ENCODE data around the gene AGRP.
"Not testable (repeated sequence)": the region's sequence is repeated elsewhere in the genome, so short reads cannot be mapped to it uniquely, and the experiment has no call there.

Gene AGRP

DNA sequence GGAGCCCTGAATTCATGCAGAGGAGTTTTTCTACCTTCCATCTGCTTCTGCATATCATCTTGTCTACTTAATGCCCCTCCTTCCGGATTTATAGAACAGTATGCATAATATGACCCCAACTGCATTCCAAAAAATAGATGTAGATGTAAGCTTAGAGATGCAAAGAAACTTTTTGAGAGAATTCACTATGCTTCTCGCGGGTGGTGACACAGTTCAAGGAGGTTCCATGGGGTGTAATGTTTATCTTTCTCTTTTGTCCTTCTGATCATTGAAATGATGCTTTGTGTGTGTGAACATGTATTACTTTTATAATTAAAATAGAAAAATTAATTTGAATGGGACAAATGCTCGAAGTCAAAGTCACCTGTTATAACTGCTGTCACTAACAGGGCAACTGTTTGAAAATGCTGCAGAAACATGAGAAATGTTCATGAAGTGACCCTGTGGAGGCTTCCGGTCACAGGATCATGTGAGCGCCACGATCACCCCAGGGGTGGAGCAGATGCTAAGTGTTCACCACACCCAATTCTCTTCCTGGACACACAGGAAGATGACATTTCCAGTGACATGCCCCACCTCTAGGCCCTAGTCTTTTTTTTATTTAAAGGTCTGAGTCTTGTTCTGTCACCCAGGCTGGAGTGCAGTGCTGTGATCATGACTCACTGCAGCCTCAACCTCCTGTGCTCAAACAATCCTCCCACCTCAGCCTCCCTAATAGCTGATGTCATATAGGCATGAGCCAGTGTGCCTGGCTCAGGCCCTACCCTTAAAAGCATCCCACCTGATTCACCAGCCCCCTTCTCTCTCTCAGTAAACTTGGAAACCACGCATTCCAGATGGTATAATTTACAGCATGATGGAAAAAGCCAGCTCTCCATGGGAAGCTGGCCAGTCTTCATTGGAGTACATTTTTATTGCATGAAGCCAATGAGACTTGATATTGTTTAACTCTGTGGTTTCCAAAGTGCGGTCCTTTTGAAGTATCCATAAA is 21.0 kb upstream of the AGRP start:
- no peak for DNase-seq

DNA sequence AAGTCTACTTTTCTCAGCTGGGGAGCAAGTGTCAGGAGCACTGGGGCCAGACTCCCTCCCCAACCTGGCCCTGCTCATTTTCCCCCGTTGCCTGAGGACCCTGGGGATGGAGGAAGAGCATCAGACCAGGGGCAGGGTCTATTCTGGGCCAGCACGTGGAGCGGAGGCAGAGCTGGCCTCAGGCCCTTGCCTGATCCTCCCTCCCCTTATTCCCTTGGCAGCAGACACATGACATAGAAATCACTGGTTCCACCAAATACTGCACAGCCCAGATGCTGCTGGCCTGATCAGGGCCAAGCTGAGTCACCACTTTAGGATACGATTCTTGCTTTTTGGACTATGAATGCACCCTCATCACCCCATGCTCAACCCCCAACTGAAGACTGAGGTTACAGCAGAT is 15.8 kb upstream of the AGRP start:
- DNase-seq = no peak

DNA sequence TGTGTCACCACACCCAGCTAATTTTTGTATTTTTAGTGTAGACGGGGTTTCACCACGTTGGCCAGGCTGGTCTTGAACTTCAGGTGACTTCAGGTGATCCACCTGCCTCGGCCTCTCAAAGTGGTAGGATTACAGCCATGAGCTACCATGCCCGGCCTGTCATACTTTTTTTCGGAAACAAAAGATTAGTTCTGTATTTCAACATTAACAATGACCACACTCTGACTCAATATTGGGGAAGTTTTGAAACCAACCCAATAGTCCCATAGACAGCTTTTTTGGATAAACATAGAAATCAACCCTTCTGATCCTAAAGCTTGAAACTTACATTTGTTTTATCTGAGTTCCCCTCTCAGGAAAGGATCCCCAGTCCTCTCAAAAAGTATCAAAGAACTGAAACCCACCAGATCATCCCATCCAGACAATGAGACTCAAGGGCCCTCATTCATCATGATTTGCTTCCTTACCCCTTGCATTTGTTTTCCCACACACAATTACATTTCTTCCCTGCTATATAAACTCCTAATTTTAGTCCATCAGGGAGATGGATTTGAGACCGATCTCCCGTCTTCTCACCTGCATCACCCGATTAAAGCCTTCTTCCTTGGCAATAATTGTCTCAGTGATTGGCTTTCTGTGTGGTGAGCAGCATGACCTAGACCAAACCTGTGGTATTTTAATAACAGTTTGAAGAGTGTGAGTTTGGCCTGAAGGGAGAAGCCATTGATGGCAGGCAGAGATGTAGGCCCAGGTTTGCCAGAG is 7.2 kb upstream of the AGRP start:
- DNase-seq = no peak

DNA sequence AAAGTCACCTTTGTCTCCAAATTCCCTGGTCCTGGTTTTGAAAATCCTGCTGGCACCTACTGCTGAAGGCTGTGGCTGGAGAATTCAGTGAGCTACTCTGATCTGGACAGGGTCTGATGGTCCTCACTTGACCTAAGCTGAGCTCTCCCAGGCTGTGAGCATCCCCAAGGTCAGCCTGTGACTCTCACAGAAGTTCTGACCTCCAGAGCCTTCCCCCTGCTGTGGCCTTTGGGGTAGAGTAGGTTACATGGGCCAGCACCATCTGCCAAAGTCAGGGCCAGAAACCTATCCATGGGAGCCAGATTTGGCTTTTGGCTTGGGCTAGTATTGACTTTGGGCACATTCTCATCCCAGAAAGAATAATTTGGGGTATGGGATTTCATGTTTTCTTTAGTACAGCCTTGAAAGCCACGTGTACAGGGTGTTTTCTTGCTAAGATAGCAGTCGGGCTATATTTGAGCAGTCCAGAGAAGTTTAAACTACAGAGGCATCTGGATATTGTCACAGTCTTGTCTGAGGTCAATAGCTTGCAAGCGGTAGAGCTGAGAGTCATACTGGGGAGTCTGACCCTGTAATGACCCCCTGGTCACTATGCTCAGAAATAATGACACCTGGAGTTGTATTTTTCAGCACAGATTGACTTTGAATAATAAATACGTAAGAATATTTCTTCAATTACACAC is 6.2 kb upstream of the AGRP start:
- no peak for DNase-seq

DNA sequence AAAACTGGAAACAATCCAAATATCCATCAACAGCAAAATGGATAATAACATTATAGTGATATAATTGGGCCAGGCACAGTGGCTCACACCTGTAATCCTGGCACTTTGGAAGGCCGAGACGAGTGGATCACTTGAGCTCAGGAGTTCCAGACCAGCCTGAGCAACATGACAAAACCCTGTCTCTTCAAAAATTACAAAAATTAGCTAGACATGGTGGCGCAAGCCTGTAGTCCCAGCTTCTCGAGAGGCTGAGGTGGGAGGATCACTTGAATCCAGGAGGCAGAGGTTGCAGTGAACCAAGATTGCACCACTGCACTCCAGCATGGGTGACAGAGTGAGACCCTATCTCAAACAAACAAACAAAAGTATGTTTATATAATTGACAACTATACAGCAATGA is 4.2 kb upstream of the AGRP start:
- not testable (repeated sequence) for DNase-seq

DNA sequence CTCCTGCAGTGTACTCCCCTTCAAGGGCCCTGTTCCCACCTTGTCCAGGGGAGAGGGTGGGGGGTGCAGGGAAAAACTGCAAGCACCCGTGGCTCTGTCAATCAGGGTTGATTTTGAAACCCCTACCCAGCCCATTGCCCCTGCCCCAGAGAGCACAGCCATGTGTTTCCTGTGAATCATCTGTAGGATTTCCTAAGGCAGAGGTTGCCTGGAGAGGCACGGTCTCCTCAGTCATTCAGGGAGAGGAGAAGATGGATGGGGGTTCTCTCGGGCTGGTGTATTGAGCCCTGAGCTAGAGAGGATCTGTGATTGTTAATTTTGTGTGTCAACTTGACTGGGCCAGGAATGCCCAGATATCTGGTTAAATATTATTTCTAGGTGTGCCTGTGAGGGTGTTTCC is 3.5 kb upstream of the AGRP start:
- no peak for DNase-seq

DNA sequence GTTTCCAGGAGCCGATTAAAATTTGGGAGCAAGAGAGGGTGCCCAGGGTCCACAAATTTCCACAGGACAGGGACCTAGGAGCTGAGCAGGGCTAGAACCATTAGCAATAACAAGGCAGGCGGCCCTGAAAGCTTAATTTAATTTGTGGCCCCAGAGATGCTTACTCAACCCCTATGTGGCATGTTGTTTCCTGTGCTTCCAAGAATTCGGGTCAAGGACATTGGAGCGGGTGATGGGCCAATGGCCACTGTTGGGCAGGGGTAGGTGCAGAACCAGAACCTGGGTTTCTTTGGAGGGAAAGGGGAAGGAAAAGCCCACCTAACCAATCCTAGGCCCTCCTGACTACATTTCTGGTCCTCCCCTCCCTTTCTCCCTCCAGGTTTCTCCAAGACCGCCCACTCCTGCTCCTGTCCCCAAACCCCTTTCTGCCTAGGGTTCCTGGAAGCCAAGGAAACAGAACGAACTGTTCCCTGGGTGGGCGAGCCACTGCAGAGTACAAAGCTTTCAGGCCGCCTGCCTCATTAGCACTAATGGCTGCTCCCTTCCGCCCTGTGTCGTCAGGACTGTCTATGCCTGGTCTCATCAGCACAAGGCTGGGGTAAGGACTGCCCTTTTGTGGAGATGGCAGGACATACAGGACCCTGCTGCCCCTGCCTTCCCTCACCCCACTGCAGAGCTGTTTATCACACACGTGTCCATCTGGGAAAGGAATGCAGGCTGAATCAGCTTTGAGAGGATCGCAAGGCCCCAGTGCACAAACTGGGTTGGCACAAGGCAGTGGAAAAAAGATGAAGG is 581 bp upstream of the AGRP start:
- no peak for DNase-seq

DNA sequence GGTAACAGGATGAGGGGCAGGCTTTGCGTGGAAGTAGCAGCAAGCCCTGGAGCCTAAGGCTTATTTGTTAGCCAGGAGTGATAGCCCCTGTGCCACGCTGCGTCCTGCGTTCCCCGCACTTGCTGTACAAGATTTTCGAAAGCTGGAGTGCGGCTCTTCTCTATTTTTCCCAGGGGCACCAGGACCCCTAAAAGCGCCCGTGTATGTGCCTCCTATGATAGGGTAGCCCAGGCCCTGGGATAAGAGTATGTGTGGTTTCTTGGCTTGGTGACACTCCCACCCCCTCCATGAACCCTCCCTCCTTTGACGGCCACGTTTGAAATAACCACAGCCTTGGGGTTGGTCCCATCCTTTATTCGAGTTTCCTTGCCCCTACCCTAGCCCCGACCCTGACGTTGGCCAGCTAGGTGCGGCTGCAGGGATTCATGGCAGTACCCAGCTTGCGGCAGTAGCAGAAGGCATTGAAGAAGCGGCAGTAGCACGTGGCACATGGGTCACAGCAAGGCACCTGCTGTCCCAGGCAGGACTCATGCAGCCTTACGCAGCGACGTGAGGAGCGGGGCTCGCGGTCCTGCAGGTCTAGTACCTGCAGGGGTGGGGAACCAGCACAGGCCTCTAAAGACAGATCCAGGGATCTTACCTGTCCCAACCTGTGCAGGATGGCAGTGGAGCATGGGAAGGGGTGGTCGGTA is 968 bp downstream of the AGRP start:
- DNase-seq = no peak

DNA sequence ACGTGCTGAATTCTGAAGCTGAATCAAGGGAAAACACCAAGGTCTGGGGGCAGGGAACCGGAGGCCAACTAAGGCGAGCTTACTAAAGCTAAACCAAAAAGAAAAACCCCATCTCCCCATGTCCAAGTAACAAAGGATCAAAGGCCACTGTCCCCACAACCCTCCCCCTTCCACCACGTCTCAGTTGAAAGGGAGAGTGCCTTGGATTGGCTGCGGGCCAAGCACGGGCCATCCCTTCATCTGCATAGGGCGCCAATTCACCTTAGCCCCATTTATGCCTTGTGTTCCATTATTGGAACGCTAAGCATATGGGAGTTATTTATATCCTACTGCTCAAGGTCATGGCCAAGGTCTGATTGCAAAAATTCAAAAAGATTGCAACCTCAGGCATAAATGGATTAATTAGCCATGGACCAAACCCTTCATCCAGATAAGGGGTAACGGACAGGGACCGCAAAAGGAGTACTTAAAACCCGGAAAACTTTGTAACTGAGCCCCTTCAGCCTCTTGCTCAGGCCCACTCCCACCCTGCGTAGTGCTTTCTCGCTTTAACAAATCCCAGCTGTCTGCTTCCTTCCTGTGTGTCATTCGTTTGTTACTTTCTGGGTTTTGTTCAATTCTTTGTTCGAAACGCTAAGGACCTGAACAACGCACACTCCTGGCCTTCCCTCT is 1.6 kb downstream of the AGRP start:
- DNase-seq = peak; percentile 38

DNA sequence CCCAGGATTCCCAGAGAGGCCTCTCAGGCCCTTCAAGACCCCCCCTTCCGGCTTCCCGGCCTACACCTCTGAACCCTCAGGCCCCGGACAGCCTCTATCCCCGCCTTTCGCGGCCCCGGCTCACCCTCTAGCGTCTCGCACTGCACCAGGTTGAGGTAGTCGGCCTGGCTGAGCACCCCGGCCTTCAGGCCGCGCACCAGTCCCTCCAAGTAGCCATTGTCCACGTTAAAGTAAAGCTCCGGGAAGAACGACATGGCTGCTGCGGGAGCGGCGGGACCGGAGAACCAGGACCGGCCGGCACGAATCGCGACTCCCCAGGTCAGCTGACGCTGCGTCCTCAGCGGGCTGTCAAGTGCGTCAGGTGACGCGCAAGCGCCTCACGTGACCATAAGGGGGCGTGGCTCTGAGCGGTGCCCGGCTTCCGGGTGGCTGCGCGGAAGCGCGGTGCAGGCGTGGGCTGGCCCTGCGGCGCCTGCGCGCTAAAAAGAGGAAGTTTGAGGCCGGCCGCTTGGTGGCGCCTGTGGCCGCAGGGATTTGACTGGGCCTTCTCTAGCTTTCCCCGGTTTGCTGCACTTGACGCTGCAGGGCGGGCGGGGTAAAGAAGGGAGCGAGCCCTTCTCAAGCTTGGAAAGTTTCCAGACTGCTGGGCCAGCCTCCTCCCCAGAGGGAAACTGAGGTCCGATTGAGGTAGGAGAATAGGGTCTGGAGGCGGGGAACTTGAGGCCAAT is 2.4 kb downstream of the AGRP start, which contains the start of gene ATP6V0D1:
ATP6V0D1 (minus strand) TSS at position 325 of the 728 bp plus-strand sequence; CDS start at position 254, 71 bp downstream.
- DNase-seq = peak; percentile 97

DNA sequence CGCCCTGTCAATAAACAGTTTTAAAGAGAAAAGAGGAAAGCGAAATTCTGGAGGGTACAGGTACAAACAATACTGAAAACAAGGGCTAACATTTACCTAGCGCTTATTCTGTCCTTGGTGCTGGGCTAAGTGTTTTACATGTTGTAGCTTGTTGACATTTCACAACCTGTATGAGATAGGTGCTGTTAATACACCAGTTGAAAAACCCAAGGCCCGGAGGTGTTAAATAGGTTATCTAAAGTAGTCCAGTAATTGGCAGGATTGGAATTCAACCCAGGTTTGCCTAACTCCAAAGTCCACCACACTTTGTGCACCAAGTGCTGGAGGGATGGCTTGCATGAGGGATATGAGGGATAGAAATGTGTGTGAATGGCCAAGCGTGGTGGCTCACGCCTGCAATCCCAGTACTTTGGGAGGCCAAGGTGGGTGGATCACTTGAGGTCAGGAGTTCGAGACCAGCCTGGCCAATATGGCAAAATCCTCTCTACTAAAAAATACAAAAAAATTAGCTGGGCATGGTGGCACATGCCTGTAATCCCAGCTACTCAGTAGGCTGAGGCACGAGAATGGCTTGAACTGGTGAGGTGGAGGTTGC is 5.3 kb downstream of the AGRP start:
- DNase-seq = no peak

DNA sequence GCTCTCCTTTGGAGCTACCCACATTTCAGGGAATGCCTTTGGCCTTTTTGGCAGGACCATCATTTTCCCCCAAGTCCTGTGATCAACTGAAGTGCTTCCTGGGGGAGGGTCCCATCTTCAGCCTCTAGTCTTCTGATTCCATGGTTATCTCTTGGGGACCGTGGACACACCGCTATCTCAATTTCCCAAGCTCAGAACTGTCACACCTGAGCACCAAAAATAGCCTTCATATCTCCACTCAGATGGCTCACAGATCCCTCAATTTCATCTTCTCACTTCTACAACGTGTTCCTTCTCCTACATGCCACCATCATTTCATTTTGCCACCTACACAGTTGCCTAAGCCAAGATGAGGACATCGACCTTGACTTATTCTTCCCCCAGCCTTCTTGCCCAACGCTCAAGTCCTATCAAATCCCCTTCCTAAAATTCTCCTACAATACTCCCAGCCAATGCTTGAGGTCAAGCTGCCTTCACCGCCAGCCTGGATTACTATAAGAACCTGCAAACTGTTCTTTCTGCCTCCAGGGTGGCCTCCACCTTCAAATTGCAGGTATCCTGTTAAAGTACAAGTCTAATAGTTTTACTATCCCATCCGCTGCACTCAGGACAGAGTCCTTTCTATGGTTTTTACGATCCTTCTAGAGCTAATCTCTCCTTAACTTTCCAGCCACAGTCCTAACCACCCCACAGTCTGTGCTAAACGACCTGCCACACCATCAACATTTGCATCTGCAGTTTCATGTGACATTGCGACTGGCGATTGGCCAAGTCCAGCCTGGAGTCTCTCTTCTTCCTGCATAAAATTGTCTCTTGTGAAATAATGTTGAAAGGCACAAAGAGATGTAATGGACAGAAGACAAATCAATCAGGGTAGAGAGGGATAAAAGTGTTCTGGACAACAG is 8.5 kb downstream of the AGRP start:
- DNase-seq = no peak

DNA sequence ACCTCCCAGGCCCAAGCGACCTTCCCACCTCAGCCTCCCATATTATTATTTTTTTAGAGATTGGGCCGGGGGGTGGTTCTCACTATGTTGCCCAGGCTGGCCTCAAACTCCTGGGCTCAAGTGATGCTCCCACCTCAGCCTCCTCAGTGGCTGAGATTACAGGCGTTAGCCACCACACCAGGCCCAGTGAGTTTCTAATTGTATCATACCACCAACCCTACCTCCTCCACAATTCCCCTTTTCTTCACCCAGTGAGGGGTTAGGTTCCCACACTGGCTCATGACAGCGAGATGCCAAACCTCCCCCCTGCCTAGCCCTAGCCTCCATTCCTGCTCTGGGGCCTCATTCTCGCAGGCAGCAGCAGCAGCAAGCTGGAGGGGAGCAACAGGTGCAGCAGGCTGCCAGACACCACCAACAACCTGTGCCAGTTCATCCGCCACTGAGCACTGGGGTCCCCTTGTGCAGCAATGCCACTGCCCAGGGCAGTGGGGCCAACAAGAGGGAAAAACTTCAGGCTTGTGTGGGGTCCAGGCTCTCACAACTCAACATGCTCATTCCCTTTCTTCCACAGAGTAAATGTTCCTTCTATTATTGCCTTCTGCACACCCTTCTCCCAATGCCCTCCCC is 11.5 kb downstream of the AGRP start:
- DNase-seq = no peak

DNA sequence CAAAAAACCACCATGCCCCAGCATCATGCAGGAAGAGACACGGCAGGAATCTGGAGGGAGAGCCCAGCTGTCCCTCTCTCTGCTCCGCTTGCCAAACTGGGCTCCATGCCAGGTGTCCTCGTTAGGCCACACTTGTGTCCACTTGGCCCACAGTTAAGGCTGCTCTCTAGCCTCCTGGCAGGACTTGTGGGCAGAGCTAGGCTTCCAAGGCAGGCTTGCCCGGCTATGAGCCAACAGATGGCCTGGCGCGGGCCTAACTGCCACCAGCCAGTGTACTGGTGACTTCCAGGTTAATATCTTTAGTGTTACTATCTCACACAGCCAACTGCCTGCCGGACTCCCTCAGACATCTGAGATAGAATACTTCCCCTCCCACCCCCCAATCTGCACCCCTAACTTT is 13.0 kb downstream of the AGRP start:
- no peak for DNase-seq

DNA sequence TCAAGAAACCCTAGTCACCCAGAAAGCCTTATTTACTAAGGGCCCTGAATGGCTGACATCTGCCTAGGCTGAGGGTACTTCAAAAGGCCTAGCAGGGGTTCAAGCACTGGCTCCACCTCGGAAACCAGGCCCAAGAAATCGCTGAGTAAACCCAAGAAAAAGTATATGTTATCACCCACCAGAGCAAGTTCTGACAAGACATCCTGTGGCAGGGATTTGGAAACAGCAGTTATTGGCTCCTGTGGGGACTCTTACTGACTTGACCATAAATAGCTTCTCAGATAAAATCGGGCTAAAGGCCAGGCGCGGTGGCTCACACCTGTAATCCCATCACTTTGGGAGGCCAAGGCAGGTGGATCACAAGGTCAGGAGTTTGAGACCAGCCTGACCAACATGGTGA is 14.6 kb downstream of the AGRP start:
- DNase-seq = no peak

DNA sequence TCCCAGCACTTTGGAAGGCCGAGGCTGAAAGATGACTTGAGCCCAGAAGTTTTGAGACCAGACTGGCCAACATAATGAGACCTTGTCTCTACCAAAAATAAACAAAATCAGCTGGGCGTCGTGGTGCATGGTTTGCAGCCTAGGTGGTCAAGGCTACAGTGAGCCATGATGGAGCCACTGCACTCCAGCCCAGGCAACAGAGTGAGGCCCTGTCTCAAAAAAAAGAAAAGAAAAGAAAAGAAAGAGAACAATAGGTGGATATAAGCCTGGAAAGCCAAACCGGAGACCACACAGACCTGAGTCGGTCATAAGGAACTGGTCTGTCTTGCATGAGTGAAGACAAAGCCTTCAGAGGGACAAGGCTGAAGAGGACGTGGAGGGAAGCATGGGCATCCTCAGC is 16.8 kb downstream of the AGRP start:
- DNase-seq = no peak

DNA sequence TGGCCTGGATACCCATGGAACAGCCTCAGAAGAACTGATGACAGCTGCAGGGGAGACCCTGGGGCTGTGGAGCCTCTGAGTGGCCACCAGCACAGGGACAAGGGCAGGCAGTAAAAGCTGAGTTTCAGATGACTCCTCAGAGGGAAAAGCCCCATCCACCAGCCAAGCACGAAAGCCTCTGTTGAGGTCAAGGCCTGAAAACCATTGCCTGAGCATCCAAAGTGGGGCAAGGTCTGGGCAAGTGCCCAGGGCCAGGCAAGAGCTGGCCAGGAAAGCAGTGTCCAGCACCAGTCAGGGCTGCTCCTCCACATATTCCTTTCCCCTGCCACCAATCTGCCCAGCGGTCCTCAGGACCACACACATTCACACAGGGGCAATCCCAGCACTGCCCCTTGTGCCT is 18.8 kb downstream of the AGRP start:
- DNase-seq = no peak

DNA sequence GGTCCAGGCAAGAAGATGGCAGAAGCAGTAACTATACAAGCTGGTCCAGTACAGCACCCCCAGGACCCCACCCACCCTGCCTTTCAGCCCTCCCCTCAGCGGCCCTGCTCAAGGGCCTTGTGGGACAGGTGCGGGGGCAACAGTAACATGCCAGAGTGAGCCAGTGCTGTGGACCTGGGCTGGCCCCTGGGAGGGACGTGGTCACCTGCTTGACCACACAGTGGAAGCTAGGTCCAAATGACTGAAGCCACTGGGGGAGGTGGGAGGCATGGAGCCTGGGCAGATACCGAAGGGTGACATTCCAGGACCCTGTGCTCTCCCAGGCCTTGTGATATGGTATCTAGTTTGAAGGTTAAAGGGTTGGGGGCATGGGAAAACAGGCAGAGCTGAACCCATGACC is 19.7 kb downstream of the AGRP start:
- no peak for DNase-seq

DNA sequence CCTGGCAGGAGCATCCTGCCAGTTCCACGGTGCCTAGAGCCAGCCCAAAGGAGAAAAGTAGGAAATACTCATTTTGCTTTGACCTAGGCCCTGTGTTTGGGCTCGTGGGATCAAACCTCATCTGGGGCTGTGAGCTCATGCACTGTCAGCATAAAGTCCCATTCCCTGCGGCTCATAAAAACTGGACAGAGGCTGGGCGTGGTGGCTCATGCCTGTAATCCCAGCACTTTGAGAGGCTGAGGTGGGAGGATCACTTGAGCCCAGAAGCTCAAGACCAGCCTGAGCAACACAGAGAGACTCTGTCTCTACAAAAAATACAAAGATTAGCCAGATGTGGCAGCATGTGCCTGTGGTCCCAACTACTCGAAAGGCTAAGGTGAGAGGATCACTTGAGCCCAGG is 20.3 kb downstream of the AGRP start:
- no peak for DNase-seq

All from fibroblast of skin of right quadriceps (primary cell).